ENCODE data around the gene SYMPK.
A peak's percentile ranks its signal among the peaks of the same experiment; 100 is the strongest.
"Not testable (repeated sequence)": the region's sequence is repeated elsewhere in the genome, so short reads cannot be mapped to it uniquely, and the experiment has no call there.

The SYMPK gene
- total RNA-seq = 73.0 to 127 (median 96.7) reads per million in 3 experiments

GRCh38 chr19:45862564-45863334 lies at the start of gene SYMPK:
Gene SYMPK (minus strand): TSS chr19:45863147. CDS start chr19:45854495, 8,652 bp downstream.
- DNase-seq = peak; percentile 99

- no peak for DNase-seq
These were observed 48.3 kb upstream of the SYMPK start for GRCh38 chr19:45911291-45911690.

GRCh38 chr19:45908956-45909355 lies 46.0 kb upstream of the SYMPK start:
- DNase-seq = no peak

DNA sequence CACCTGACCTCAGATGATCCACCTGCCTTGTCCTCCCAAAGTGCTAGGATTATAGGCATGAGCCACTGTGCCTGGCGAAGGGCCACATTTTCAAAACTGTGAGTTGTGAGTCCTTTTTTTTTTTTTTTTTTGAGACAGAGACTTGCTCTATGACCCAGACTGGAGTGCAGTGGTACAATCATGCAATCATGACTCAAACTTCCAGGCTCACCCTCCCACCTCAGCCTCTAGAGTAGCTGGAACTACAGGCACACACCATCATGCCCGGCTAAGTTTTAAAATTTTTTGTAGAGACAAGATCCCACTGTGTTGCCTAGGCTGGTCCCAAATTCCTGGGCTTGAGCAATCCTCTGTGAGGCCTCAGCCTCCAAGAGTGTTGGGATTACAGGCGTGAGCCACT lies 43.3 kb upstream of the SYMPK start:
- no peak for DNase-seq

DNA sequence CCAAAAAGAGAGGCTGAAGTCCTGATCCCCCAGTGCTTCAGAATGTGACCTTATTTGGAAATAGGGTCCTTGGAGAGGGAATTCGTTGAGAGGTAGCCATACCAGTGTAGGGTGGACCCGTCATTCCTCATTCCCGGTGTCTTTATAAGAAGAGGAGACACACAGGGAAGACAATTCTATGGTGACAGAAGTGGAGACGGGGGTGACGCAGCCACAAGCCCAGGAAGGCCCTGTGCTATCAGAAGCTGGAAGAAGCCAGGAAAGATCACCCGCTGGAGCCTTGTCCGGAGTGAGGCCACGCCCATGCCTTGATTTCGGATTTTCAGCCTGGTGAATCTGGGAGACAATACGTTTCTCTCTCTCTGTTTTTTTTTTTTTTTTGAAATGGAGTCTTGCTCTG lies 42.1 kb upstream of the SYMPK start:
- no peak for DNase-seq

DNA sequence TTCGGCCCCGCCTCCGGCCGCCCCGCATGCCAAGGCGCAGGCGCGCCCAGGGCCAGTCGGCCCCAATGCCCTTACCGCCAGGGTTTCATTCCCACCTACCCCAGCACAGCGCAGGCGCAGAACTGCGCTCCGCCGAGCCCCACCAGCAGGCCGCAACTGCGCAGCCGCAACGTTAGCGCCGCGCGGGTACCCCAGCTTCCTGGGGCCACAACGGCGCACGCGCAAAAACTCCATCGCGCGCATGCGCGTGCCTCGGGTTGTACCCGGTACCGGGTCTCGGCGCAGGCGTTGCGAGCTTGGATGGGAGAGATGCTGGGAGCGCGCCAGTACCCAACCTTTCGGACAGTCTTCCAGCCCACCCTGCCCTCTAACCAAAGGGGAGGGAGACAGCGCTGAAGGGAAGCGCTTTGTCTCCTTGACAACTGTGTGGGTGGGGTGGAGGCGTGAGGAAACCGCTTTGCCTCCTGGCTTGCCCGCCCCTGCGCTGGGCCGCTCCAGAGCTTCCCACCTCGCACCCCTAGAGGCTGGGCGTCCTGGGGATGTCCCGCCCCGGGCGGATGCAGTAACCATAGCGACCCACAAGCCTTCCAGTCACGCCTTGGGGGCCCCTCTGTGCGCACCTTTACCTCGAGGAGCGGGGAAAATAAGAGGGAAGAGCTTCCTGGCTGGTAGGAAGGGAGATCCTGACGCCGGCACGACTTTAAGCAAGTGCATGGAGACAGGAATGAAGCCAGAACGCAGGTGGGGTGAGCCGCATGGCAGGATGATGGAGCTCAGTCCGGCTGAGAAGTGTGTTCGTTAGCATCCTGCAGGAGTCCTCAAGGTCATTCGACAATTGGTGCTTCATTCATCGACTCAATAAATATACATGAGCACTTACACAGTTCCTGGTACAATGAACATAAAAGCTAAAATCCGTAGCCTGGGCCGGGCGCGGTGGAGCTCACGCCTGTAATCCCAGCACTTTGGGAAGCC lies 40.0 kb upstream of the SYMPK start:
- DNase-seq = peak; percentile 99

GRCh38 chr19:45901912-45902650 lies 39.1 kb upstream of the SYMPK start, which contains the start of gene MYPOP:
Gene MYPOP (minus strand): TSS chr19:45902613. CDS start chr19:45901773, 840 bp downstream.
- DNase-seq = no peak

DNA sequence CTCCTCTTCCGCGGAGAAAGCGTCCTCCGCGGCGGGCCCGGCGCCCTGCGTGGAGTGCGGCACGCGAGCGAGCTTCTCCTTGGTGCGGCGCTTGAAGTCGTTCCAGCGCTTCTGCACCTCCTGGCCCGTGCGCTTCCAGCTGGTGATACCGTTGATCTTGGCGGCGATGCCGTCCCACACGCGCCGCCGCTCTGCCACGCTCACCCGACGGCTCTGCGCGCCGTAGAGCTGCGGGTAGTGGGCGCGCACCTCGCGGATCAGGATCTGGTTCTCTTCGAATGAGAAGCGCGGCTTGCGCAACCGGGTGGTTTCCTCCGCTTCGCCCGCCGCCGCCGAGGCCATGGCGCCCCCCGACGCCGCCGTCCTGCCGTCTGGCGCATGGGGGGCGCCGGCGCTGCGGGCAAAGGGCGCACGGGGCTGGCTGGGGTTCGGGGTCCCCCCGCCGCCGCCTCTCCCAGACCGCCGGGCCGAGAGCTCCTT lies 38.5 kb upstream of the SYMPK start:
- peak; percentile 3 for DNase-seq

DNA sequence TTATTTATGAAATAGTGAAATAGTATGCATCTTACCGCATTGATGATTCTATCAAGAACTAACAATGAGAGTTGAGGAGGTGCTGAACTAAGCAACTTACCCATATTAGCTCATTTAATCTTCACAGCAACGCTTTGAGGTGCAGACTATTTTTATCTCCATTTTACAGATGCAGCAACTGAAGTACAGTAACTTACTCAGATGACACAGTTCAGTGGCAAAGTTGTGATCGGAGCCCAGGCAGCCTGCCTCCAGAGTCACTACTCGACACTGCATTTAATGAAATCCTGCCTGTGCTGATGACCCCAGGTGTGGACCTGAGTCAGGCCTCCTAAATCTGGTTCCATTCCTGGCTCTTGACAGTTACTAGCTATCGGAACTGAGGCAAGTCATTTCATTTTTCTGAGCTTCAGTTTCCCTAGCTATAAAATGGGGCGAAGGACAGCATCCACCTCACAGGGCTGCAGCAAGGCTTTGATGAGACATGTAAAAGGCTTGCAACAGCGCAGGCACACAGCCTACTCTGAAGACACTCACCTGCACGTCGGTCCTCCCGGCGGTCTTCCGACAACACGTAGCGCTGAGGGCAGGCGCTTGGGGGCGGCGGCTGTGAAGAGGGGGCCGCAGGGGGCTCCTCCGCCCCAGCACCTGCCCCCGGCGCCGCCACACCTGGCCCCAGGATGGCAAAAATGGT lies 37.9 kb upstream of the SYMPK start:
- no peak for DNase-seq

DNA sequence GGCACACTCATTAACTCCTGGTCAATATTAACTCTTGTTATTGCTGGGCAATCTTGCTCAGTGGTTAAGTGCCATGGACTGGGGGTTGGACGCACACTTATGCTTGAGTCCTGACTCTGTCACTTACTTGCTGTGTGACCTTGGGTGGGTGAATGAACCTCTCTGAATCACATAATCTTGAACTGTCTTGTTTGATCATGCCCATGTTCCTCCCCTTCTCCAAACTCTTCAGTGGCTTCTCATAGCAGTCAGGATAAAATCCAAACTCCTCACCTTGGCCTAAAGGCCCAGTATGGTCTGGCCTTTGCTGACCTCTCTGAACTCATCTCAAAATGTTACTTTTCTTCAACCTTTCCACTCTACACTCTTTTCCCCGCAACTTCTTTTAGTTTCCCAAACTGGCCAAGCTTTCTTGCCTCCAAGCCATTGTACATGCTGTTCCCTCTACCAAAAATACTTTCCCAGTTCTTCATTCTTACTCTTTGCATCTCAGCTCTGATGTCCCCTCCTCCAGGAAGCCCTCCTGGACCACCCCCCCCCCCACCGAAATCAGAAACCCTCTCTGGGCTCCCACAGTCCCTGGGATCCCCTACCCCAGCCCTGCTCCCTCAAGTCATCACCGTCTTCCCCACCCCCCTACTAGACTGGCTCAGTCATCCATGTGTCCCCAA lies 37.1 kb upstream of the SYMPK start:
- no peak for DNase-seq

DNA sequence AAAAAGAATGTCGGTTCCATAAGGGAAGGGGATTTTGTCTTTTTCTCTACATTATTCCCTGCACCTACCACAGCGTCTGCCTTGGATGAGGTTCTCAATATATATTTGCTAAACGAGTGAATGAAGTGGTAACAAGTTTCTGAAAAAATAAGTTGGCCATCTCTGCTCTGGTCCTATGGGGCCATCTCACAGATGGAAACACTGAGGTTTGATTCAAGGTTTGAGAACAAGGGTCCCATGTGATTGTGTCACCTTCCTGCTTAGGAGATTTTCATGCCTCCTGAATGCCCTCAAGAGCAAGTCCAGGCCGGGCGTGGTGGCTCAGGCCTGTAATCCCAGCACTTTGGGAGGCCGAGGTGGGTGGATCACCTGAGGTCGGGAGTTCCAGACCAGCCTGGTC lies 36.3 kb upstream of the SYMPK start:
- no peak for DNase-seq

GRCh38 chr19:45897261-45897812 lies 34.4 kb upstream of the SYMPK start:
- no peak for DNase-seq

GRCh38 chr19:45895983-45896599 lies 33.1 kb upstream of the SYMPK start:
- not testable (repeated sequence) for DNase-seq

DNA sequence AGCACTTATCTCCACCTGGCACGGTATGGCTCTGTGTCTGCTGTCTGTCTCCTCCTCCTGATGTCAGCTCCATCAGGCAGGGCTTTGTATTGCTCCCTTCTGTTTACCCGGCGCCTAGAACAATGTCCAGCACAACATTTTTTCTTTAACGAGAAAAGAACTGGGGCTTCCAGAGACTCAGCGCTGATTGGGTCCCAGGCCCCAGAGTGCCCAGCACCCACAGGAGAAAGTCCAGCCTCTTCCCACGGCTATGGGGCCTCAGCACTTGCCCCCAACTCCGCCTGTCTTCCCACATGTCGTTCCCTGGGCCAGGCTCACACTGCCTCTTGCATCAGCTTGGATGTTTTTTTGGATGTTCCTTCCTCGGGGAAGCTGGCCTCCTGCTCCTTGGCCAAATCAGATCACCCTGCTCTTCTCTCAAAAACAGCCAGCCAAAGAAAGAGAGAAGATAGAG lies 32.6 kb upstream of the SYMPK start:
- DNase-seq = no peak

GRCh38 chr19:45890877-45891276 lies 27.9 kb upstream of the SYMPK start:
- no peak for DNase-seq

- no peak for DNase-seq
These were observed 26.4 kb upstream of the SYMPK start for GRCh38 chr19:45889210-45889885.

DNA sequence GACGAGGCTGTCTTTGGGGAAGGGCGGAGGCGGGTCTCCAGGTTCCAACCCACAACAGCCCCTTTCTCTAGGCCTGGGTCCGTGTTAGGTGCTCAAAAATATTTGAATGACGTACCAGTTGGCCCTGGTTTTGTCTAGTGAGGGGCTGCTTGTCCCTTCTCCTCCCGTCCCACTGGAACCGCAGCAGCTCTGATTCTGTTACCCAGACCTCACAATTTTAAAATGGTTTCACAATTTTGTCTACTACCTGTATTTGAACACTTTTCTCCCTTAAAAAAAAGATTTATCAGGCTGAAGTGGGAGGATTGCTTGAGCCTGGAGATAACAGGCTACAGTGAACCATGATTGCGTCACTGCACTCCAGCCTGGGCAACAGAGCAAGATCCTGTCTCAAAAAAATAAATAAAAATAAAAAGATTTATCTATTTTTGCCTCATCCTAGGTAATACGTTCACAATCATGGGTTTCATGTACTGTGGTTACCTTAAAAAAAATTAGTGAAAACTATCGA lies 24.3 kb upstream of the SYMPK start:
- no peak for DNase-seq

- DNase-seq = peak; percentile 89
These were observed 23.7 kb upstream of the SYMPK start for GRCh38 chr19:45886427-45887199.
